HCT116 (cell line): ENCODE measurements around the gene KCNH2.

ENCODE experiments used
- CTCF ChIP-seq, 3 experiments: fragments of 200-600 bp in 1 of 3; sonication (generic) in 1 of 3; IDR thresholded peaks in 2 of 3; conservative IDR thresholded peaks in 1 of 3; 2 replicates each; pipeline ENCODE4 v1.5.1; 2012 to 2017; ENCODE audit warnings: low read depth in 2 of 3, low read length in 2 of 3, antibody characterized with exemption in 1 of 3, borderline replicate concordance in 1 of 3, control low read depth in 1 of 3, mild to moderate bottlenecking in 1 of 3, mixed read lengths in 1 of 3, mixed run types in 1 of 3, moderate library complexity in 1 of 3; ENCODE audit not compliant: insufficient read depth in 1 of 3
- EGR1 ChIP-seq: IDR thresholded peaks from 2 replicates; pipeline ENCODE4 v1.6.1; 2012; ENCODE audit warnings: low read depth
- EZH2 ChIP-seq: fragments of 200-600 bp; sonication (generic); IDR thresholded peaks from 2 replicates; pipeline ENCODE4 v1.6.1; 2017; ENCODE audit warnings: antibody characterized with exemption, mixed run types
- EZH2phosphoT487 ChIP-seq: fragments of 200-600 bp; IDR thresholded peaks from 2 replicates; pipeline ENCODE4 v1.6.1; 2018; ENCODE audit warnings: antibody characterized with exemption, borderline replicate concordance
- JUND ChIP-seq: IDR thresholded peaks from 2 replicates; pipeline ENCODE4 v1.6.1; 2012
- POLR2A ChIP-seq: IDR thresholded peaks from 2 replicates; pipeline ENCODE4 v1.7.0; 2011; ENCODE audit warnings: borderline replicate concordance; ENCODE audit not compliant: insufficient read depth, insufficient read length; ENCODE audit errors: extremely low read depth
- REST ChIP-seq: IDR thresholded peaks from 2 replicates; pipeline ENCODE4 v1.6.1; 2012; ENCODE audit warnings: low read depth
- SIN3A ChIP-seq: IDR thresholded peaks from 2 replicates; pipeline ENCODE4 v1.6.1; 2012; ENCODE audit warnings: low read depth
- SP1 ChIP-seq: IDR thresholded peaks from 2 replicates; pipeline ENCODE4 v1.6.1; 2012; ENCODE audit warnings: low read depth
- SRF ChIP-seq: IDR thresholded peaks from 2 replicates; pipeline ENCODE4 v1.6.1; 2012; ENCODE audit warnings: low read depth
- YY1 ChIP-seq: IDR thresholded peaks from 2 replicates; pipeline ENCODE4 v1.6.1; 2011; ENCODE audit warnings: low read length, low read depth, moderate library complexity, mild to moderate bottlenecking; ENCODE audit not compliant: insufficient replicate concordance; ENCODE audit errors: extremely low read depth
- ZFX ChIP-seq: fragments of 450-650 bp; IDR thresholded peaks from 2 replicates; pipeline ENCODE4 v1.6.1; 2017
- TF ChIP-seq, protein P1 (sequence below): IDR thresholded peaks from 2 replicates; pipeline ENCODE4 v1.6.1; 2012
- TF ChIP-seq, protein P2 (sequence below): IDR thresholded peaks from 2 replicates; pipeline ENCODE4 v1.6.1; 2012

DNA sequence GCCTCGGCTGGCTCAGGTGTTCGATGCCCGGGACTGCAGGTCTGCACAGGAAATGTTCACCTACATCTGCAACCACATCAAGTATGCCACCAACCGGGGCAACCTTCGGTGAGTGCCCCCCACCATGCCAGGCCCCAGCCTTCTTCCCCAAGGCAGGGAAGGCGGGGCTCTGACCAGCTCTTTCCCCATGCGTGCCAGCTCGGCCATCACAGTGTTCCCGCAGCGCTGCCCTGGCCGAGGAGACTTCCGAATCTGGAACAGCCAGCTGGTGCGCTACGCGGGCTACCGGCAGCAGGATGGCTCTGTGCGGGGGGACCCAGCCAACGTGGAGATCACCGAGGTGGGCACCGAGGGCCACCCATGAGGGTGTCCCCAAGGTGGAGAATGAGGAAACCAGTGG is 20.2 kb upstream of the KCNH2 start:
- no peak for TF ChIP-seq REST
- TF ChIP-seq EGR1: no peak
- no peak for TF ChIP-seq CTCF (IDR thresholded peaks at IDR 0.05 in 2 of 3, conservative IDR thresholded peaks at IDR 0.05 in 1 of 3; ENCODE audit: borderline replicate concordance in 1 of 3, insufficient read depth in 1 of 3, low read depth in 2 of 3, low read length in 2 of 3)
- no peak for TF ChIP-seq EZH2phosphoT487
- TF ChIP-seq ZFX: no peak
- TF ChIP-seq, protein P1, sequence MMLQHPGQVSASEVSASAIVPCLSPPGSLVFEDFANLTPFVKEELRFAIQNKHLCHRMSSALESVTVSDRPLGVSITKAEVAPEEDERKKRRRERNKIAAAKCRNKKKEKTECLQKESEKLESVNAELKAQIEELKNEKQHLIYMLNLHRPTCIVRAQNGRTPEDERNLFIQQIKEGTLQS: no peak
- TF ChIP-seq POLR2A: no peak
- no peak for TF ChIP-seq JUND
- TF ChIP-seq, protein P2, sequence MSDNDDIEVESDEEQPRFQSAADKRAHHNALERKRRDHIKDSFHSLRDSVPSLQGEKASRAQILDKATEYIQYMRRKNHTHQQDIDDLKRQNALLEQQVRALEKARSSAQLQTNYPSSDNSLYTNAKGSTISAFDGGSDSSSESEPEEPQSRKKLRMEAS: no peak
- no peak for TF ChIP-seq SRF
- no peak for TF ChIP-seq EZH2
- TF ChIP-seq YY1: no peak
- TF ChIP-seq SP1: no peak
- no peak for TF ChIP-seq SIN3A
